Suppressor macrophage treated with lipopolysaccharide for 1 hour (primary cell): ENCODE results near the gene AZU1.
A peak's percentile ranks its signal among the peaks of the same experiment; 100 is the strongest.

Source experiments
- DNase-seq, 3 donors: peaks; one replicate each; pipeline ENCODE4 v3.0.0-alpha.2; 2020 to 2022

The AZU1 gene

GRCh38 chr19:797528-798414 is 29.9 kb upstream of the AZU1 start:
- DNase-seq, result peak; percentile 96 to 99 (median 98)

- DNase-seq, result peak in 2 of 3 donors; percentile 23 to 46
Measured at GRCh38 chr19:798415-799075, 29.1 kb upstream of the AZU1 start.

- DNase-seq, result peak; percentile 34 to 63 (median 46)
Measured at GRCh38 chr19:799076-799881, 28.4 kb upstream of the AZU1 start.

GRCh38 chr19:800360-801029 is 27.1 kb upstream of the AZU1 start:
- DNase-seq, result no peak

GRCh38 chr19:801030-801860 is 26.4 kb upstream of the AZU1 start:
- no peak for DNase-seq

GRCh38 chr19:801861-802497 is 25.7 kb upstream of the AZU1 start:
- no peak for DNase-seq

- DNase-seq, result no peak
Measured at GRCh38 chr19:802498-803098, 25.0 kb upstream of the AZU1 start.

GRCh38 chr19:803099-803561 is 24.5 kb upstream of the AZU1 start:
- DNase-seq, result no peak

GRCh38 chr19:803686-804418 is 23.8 kb upstream of the AZU1 start:
- DNase-seq, result no peak

GRCh38 chr19:804419-805165 is 23.0 kb upstream of the AZU1 start:
- no peak for DNase-seq

- DNase-seq, result no peak
Measured at GRCh38 chr19:805166-805551, 22.5 kb upstream of the AZU1 start.

- DNase-seq, result no peak
Measured at GRCh38 chr19:805600-806550, 21.8 kb upstream of the AZU1 start.

- DNase-seq, result no peak
Measured at GRCh38 chr19:806815-807421, 20.7 kb upstream of the AZU1 start.

GRCh38 chr19:807627-808422 is 19.8 kb upstream of the AZU1 start:
- no peak for DNase-seq

GRCh38 chr19:808423-808775 is 19.2 kb upstream of the AZU1 start:
- no peak for DNase-seq

GRCh38 chr19:810077-810855 is 17.4 kb upstream of the AZU1 start:
- DNase-seq, result no peak
